DOHH2 (cell line): ENCODE results near the gene KRTAP5-1.

Source experiments
- EZH2phosphoT487 ChIP-seq: fragments of 200-600 bp; sonication (generic); IDR thresholded peaks from 2 replicates; pipeline ENCODE4 v1.6.1; 2017; ENCODE audit warnings: borderline replicate concordance, mild to moderate bottlenecking, antibody characterized with exemption, low read length, moderate library complexity, mixed read lengths
- TF ChIP-seq, protein P1 (sequence below): fragments of 200-600 bp; sonication (generic); IDR thresholded peaks from one replicate; pipeline ENCODE4 v1.5.1; 2014; ENCODE audit warnings: antibody characterized with exemption, mild to moderate bottlenecking, low read depth, low read length; ENCODE audit not compliant: poor library complexity, severe bottlenecking

DNA sequence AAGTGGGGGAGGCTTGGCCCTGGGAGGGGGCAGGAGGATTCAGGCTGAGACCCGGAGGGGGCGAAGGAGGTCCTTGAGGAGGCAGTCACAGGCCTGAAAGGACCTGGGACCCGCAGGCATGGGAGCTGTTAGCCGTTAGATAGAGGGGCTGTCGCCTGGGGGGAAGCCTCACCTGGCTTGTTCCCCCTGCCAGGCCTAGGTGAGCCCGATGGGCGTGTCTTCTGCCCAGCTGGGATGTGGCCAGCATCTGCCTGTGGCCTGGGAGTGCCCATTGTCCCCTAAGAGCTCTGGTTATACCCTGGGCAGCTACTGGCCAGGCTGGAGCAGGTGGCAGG is 11.2 kb downstream of the KRTAP5-1 start:
- TF ChIP-seq, protein P1, sequence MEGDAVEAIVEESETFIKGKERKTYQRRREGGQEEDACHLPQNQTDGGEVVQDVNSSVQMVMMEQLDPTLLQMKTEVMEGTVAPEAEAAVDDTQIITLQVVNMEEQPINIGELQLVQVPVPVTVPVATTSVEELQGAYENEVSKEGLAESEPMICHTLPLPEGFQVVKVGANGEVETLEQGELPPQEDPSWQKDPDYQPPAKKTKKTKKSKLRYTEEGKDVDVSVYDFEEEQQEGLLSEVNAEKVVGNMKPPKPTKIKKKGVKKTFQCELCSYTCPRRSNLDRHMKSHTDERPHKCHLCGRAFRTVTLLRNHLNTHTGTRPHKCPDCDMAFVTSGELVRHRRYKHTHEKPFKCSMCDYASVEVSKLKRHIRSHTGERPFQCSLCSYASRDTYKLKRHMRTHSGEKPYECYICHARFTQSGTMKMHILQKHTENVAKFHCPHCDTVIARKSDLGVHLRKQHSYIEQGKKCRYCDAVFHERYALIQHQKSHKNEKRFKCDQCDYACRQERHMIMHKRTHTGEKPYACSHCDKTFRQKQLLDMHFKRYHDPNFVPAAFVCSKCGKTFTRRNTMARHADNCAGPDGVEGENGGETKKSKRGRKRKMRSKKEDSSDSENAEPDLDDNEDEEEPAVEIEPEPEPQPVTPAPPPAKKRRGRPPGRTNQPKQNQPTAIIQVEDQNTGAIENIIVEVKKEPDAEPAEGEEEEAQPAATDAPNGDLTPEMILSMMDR: no peak
- TF ChIP-seq EZH2phosphoT487: no peak
